HUES64 (cell line): Measurements from ENCODE around the gene C5orf15.

ENCODE experiments used
- H3K27ac ChIP-seq: 2 replicates; pipeline ENCODE4 v1.7.0; 2013; ENCODE audit warnings: low read depth, low read length, inconsistent platforms
- H3K27me3 ChIP-seq: 2 replicates; pipeline ENCODE4 v1.6.1; 2013; ENCODE audit warnings: mild to moderate bottlenecking, low read length; ENCODE audit not compliant: insufficient read depth
- H3K36me3 ChIP-seq: 2 replicates; pipeline ENCODE4 v1.6.1; 2013; ENCODE audit warnings: mild to moderate bottlenecking, low read length; ENCODE audit not compliant: insufficient read depth
- H3K4me1 ChIP-seq: 2 replicates; pipeline ENCODE4 v1.6.1; 2013; ENCODE audit warnings: mild to moderate bottlenecking, low read length, moderate library complexity; ENCODE audit not compliant: insufficient read depth
- H3K4me3 ChIP-seq: 2 replicates; pipeline ENCODE4 v1.5.1; 2013; ENCODE audit warnings: mild to moderate bottlenecking, low read length, moderate library complexity
- H3K9ac ChIP-seq: 2 replicates; pipeline ENCODE4 v1.6.1; 2013; ENCODE audit warnings: mild to moderate bottlenecking, low read depth, low read length
- H3K9me3 ChIP-seq: 2 replicates; pipeline ENCODE4 v1.6.1; 2013; ENCODE audit warnings: low read depth, low read length; ENCODE audit not compliant: insufficient read depth
- WGBS: fragments of 150-250, 120-280 bp; methylation state at CpG from one replicate; pipeline ENCODE4 v1.1.7; 2013; ENCODE audit warnings: missing lambda C conversion rate; 5-methylcytosine and 5-hydroxymethylcytosine counted together

Gene C5orf15

DNA sequence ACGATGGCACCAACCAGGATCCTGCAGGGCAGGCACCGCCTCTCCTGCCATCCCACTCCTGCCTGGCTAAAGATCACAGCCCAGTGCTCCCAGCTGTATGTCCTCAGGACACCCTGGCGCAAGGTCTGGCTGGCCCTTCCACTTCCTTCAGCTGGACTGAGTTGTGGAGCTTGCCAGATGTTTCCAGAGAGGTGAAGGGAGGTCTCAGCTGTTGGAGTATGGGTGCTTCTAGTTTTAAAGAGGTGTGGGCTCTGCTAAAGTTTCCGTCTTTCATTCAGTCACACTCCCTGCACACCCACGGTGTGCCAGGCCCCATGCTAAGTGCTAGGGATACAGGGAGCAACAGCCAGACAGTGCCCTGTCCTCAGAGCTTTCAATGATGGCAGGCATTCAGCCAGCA is 34.1 kb downstream of the C5orf15 start:
- Histone ChIP-seq H3K4me3 (no peak overlapping the region), H3K9me3 (no peaks in the 10 kb centered on the region), H3K27ac (no peak overlapping the region), H3K36me3 (no peaks in the 10 kb centered on the region), H3K4me1 (no peaks in the 10 kb centered on the region), H3K9ac (no peak overlapping the region), H3K27me3 (no peaks in the 10 kb centered on the region)
- 91% methylated on average over 5 of the region's 5 CpGs for WGBS

DNA sequence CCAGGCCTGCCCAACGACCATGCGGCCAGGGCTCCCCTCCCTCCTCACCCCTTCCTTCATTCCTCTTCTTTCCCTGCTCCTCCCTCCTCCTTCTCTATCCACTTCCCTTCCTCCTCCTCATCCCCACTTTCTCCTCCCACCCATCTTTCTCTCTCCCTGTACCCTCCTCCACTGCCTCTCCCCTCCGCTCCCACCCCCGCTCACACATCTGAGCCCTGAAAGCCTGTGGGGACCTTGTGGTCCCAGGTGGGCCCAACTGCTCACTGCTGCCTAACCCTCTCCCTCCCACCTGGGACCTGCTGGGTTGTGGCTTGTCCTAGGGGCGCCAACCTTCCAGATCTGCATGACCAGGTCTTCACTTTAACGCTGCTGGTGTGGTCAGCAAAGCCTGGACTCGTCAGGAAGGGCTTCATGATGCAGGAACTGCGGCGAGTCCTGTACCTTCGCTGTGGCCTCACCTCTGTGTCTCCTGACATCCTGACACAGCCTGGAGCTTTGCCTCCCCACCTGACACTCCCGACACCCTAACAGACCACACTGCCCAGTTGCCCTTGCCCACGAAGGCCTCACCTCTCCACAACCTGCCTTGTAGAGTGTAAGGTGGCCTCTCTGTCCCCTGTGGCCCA is 34.6 kb downstream of the C5orf15 start:
- WGBS: 87% methylated on average over 12 of the region's 12 CpGs
- Histone ChIP-seq H3K4me3 (no peak overlapping the region), H3K9me3 (no peaks in the 10 kb centered on the region), H3K4me1 (no peaks in the 10 kb centered on the region), H3K27ac (no peak overlapping the region), H3K9ac (no peak overlapping the region), H3K36me3 (no peaks in the 10 kb centered on the region), H3K27me3 (no peaks in the 10 kb centered on the region)

DNA sequence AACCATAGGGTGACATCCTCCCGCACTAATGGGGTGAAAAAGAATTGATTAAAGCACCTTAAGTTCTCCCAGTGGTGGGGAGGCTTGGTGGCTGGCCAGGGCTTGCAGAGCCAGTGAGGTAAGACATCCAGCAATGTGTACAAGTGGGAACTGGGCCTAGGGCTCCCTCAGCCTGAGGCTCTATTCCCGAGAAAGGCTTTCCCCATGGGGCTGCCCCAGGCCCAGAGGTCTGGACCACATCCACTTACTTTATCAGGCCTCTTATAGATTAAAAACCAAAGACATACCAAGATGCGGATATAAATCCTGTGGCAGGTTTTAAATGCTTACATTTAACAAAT is 35.3 kb downstream of the C5orf15 start:
- Histone ChIP-seq H3K9ac (no peak overlapping the region), H3K27ac (no peak overlapping the region), H3K9me3 (no peaks in the 10 kb centered on the region), H3K4me1 (no peaks in the 10 kb centered on the region), H3K36me3 (no peaks in the 10 kb centered on the region), H3K4me3 (no peak overlapping the region), H3K27me3 (no peaks in the 10 kb centered on the region)
- WGBS: 82% methylated on average over 3 of the region's 3 CpGs

DNA sequence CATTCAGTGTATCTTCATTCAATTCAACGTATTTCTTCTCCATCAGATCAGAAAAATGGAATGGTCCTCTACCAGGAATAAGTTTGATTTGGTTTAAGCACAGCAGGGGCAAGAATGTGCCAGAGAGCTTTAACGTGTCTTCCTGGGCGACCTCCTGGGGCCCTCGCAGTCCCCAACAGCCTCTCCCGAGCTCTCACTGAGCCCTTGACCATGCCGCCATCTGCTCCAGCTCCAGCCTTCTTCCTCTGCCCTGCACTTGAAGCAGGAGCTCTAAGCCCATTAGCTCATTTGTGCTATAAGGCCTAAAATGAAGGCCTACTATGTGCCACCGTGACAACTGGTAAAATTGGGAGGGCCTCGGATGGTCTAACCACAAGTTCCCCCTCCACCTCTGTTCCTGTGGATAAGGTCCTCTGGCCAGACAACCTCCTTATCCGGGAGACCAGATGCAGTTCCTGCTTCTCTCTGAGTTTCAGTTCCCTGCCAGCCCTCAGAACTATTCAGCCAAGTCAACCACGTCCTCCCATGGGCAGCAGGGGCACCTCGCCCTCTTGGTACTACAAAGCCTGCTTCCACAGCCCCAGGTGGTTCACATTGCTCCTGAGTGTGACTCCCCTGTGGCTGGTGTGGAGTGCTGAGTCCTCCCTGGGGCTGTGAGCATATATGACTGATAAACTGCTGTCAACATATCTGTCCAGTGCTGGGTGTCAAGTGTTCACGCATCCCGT is 35.8 kb downstream of the C5orf15 start:
- Histone ChIP-seq H3K4me1 (no peaks in the 10 kb centered on the region), H3K27ac (no peak overlapping the region), H3K9ac (no peak overlapping the region), H3K9me3 (no peaks in the 10 kb centered on the region), H3K27me3 (no peaks in the 10 kb centered on the region), H3K36me3 (no peaks in the 10 kb centered on the region), H3K4me3 (no peak overlapping the region)
- 92% methylated on average over 13 of the region's 13 CpGs for WGBS

DNA sequence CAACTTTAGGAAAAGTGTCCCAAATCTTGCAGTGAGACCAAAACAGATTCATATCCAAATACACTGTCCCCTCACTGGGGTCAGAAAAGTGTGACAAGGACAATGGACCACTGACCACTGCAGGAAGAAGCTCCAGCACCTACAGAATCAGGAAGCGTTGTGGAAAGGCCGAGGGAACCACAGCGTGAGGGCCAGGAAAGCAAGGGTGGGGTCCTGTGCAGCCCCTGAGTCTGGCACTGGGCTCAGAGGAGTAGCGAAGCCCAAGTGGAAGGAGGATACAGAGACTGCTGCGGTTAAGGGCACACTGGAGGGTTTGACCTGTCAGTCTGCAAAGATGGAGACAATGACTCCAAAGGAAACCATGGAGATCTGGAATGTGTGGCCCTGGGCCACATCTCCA is 36.9 kb downstream of the C5orf15 start:
- WGBS: 98% methylated on average over 5 of the region's 5 CpGs
- Histone ChIP-seq H3K4me3 (no peak overlapping the region), H3K9me3 (no peaks in the 10 kb centered on the region), H3K4me1 (no peaks in the 10 kb centered on the region), H3K27me3 (no peaks in the 10 kb centered on the region), H3K27ac (no peak overlapping the region), H3K36me3 (no peaks in the 10 kb centered on the region), H3K9ac (no peak overlapping the region)

DNA sequence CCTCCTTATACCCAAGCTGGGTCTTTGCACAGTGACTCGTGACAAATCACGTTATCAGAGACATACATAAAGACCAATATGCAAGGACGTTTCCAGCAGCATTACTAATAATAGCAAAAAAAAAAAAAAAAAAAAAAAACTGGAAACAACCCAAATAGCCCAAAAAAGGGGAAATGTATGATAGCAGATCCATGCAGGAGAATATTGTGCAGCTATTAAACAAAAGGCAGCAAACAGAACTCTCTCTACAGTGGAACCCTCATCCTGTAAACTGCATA is 37.7 kb downstream of the C5orf15 start:
- no peaks in the 10 kb centered on the region for H3K9me3 ChIP-seq
- WGBS: 94% methylated on average over 2 of the region's 3 CpGs
- H3K27me3 ChIP-seq: no peaks in the 10 kb centered on the region
- no peak overlapping the region for H3K27ac ChIP-seq
- H3K9ac ChIP-seq: no peak overlapping the region
- no peaks in the 10 kb centered on the region for H3K36me3 ChIP-seq
- no peaks in the 10 kb centered on the region for H3K4me1 ChIP-seq
- no peak overlapping the region for H3K4me3 ChIP-seq

DNA sequence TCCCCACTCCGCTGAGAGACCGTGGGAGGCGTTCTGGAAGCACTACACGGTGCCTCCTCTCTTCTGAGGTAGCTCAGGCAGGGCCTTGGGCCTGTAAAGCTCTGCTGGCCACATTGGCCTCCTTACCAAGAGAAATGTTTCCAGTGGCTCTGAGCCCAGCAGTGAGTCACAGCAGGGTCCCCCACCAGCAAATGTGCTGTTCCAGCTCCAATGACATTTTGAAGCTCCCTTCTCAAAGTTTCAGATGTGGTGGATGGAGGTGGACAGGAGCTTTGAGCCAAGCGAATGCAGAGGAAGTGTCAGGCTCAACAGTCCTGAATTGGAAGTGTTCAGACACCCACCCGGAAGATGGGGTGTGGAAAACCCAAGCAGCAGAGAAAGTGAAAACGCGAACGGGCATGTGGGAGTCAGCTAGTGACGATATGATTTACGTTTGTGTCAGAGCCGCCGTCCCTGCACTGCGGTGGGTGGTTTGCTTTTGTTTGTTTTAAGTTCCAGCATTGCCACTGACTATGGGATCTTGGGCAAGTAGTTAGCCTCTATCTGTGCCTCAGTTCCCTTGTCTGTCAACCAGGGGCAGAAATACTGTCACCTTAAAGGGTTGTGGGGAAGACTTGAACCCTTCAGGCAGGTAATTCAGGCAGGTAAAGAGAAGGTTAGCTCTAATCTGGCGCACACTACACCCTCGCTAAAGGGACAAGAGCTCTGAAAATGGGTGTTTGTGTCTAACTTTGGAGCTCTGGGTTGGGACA is 38.2 kb downstream of the C5orf15 start:
- H3K4me1 ChIP-seq: no peaks in the 10 kb centered on the region
- H3K36me3 ChIP-seq: no peaks in the 10 kb centered on the region
- H3K9ac ChIP-seq: no peak overlapping the region
- WGBS: 95% methylated on average over 16 of the region's 16 CpGs
- no peaks in the 10 kb centered on the region for H3K27me3 ChIP-seq
- H3K4me3 ChIP-seq: no peak overlapping the region
- H3K27ac ChIP-seq: no peak overlapping the region
- H3K9me3 ChIP-seq: no peaks in the 10 kb centered on the region

DNA sequence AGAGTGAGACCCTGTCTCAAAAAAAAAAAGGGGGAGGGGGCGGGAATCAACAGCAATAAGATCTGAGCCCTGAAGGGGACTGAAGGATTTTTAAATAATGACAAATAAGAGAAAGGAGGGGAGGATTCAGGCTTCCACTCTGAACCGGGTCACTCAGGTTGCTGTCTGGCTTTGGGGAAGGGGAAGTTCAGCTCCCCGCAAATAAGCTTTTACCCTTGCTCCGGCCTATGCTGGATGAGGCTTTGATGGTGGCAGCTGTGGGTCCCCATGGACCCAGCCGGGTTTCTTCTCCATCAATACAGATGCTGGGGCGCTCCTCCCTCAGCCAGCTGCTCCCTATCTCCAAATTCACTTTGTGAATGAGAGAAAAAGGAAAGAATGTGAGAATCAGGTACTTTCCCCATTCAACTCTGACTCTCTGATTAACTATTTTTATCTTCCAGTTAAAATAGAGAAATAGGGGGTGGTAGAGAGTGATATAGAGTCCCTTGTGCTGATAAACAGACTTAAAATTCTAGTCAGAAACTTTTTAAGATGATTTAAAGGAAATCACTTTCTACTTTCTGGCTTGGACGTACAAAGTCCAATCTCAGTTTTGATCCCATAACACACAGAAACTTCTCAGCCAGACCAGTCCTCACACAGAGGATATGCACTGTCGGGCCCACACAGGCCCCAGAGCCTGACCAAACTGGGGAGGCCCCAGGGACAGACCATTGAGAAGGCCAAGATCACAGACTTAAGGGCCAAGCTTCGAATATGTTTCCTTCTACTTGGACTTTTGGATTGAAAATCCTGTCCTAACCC is 39.6 kb downstream of the C5orf15 start:
- no peak overlapping the region for H3K9ac ChIP-seq
- no peaks in the 10 kb centered on the region for H3K36me3 ChIP-seq
- no peak overlapping the region for H3K4me3 ChIP-seq
- no peaks in the 10 kb centered on the region for H3K27me3 ChIP-seq
- no peaks in the 10 kb centered on the region for H3K4me1 ChIP-seq
- 94% methylated on average over 9 of the region's 9 CpGs for WGBS
- no peak overlapping the region for H3K27ac ChIP-seq
- H3K9me3 ChIP-seq: no peaks in the 10 kb centered on the region

DNA sequence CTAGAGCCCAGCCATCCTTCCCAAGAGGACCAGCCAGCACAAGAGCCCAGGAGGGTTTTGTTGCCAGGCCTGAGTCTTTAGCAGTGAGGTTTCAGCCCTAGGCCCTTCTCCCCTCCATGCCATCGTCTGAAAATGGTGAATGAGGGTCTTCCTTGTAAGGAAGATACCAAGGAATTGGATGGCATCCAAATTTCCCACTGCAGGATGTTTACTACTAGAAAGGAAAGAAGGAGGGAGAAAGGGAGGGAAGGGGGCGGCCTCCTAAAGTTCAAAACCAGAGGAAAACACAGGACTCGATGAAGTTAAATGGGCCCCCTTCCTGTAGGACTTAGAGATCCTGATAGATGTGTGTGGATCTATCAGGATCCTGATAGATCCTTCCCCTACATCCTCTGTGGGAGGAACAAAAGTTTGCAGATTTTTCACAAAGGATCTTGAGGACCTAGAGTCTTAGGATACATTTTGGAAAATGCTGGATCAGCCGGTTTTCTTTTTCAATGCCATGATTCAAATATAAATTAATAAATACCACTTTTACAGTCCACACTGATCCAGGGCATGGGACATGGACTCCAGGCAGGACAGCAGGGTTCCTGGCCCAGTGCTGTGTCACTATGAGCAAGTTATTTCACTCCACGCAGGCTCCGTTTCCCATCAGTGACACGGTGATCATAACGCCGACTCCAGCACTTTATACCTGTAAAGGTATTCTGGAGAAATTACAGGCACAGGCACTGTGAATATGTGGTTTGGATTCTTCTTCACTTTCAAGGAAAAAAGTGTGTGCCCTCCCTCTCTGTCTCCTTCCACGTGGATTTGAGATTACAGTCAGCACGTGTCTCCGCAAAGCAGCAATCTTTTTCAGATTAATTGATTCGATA is 40.9 kb downstream of the C5orf15 start:
- H3K4me3 ChIP-seq: no peak overlapping the region
- H3K4me1 ChIP-seq: no peaks in the 10 kb centered on the region
- no peaks in the 10 kb centered on the region for H3K27me3 ChIP-seq
- no peaks in the 10 kb centered on the region for H3K9me3 ChIP-seq
- no peak overlapping the region for H3K27ac ChIP-seq
- no peaks in the 10 kb centered on the region for H3K36me3 ChIP-seq
- WGBS: 91% methylated on average over 13 of the region's 13 CpGs
- no peak overlapping the region for H3K9ac ChIP-seq

DNA sequence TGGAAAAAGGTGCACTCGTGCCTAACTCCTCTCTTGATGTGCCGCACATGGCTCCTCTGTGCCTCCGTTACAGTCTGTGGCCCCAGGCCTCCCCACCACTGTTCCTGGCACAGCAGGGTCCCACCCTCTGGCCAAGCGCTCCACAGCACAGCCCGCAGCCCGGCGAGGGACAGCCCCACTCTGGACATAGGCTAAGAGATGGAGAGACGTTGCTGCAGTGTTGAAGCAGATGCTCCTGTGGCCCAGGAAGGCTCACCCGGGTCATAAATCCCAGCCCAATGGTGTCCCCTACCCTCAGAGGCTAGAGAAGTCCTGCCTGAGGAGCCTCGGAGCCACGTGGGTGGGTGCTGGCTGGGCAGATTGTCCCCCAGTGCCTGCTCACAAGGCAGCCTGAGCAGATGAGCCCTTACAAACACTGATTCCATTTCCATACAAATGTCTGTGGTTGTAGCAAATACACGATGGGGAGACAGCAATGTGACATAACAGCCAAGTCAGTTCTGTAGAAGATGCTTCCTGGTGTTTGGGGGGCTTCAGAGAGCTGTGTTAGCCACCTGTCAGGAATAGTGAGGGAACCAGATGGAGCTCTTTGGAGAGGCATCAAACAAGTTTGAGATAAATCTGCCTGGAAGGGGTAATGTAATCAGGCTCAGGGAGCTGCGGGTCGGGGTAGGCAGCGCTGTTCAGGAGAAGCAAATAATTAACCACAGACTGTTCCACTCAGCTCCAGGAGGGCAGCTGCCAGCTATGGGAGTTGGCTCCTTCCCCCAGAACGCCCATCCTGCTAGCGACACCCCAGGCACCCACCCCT is 41.7 kb downstream of the C5orf15 start:
- H3K36me3 ChIP-seq: no peaks in the 10 kb centered on the region
- H3K4me1 ChIP-seq: 0 out of 2 replicates have a peak, but pooled peaks cover 2% of the 10 kb centered on the region
- H3K27me3 ChIP-seq: no peaks in the 10 kb centered on the region
- H3K9me3 ChIP-seq: no peaks in the 10 kb centered on the region
- H3K9ac ChIP-seq: no peak overlapping the region
- H3K4me3 ChIP-seq: no peak overlapping the region
- H3K27ac ChIP-seq: no peak overlapping the region
- 91% methylated on average over 17 of the region's 17 CpGs for WGBS
